GM19438 (cell line): ENCODE data around the gene BTBD16.

ENCODE experiments used
- ATAC-seq: cut with Tn5 transposase; IDR thresholded peaks from one replicate; pipeline ENCODE4 v1.9.1; 2021; ENCODE audit warnings: low read depth; ENCODE audit not compliant: unreplicated experiment

The BTBD16 gene

GRCh38 chr10:122246830-122247520 lies 24.1 kb upstream of the BTBD16 start:
- ATAC-seq = no peak

- ATAC-seq = no peak
Observed at GRCh38 chr10:122248356-122249302, 22.5 kb upstream of the BTBD16 start.

- no peak for ATAC-seq
Observed at GRCh38 chr10:122249303-122249850, 21.7 kb upstream of the BTBD16 start.

- no peak for ATAC-seq
Observed at GRCh38 chr10:122249991-122250750, 20.9 kb upstream of the BTBD16 start.

GRCh38 chr10:122251459-122252255 lies 19.4 kb upstream of the BTBD16 start:
- ATAC-seq = no peak

GRCh38 chr10:122252805-122253204 lies 18.3 kb upstream of the BTBD16 start:
- no peak for ATAC-seq

- ATAC-seq = no peak
Observed at GRCh38 chr10:122253605-122254004, 17.5 kb upstream of the BTBD16 start.

- ATAC-seq = no peak
Observed at GRCh38 chr10:122254831-122255230, 16.3 kb upstream of the BTBD16 start.

GRCh38 chr10:122255509-122256301 lies 15.4 kb upstream of the BTBD16 start:
- no peak for ATAC-seq

GRCh38 chr10:122257041-122257440 lies 14.1 kb upstream of the BTBD16 start:
- no peak for ATAC-seq

- ATAC-seq = no peak
Observed at GRCh38 chr10:122258136-122259074, 12.7 kb upstream of the BTBD16 start.

- ATAC-seq = no peak
Observed at GRCh38 chr10:122259075-122259466, 12.0 kb upstream of the BTBD16 start.

GRCh38 chr10:122261584-122261983 lies 9.5 kb upstream of the BTBD16 start:
- ATAC-seq = no peak

- ATAC-seq = no peak
Observed at GRCh38 chr10:122263971-122264370, 7.1 kb upstream of the BTBD16 start.

GRCh38 chr10:122264436-122264835 lies 6.7 kb upstream of the BTBD16 start:
- no peak for ATAC-seq

- ATAC-seq = no peak
Observed at GRCh38 chr10:122264931-122265330, 6.2 kb upstream of the BTBD16 start.

- ATAC-seq = no peak
Observed at GRCh38 chr10:122265896-122266295, 5.2 kb upstream of the BTBD16 start.
